SJCRH30 (cell line): ENCODE results near the gene CCDC61. TPM values are rescaled to one million over a fixed set of nuclear protein-coding genes. Genes with fewer than 3 reads are reported as not detected.
A peak's percentile ranks its signal among the peaks of the same experiment; 100 is the strongest.

ENCODE experiments used
- DNase-seq, 2 experiments: peaks; one replicate each; pipeline ENCODE4 v3.0.0-alpha.2; 2015 to 2020
- H3K27ac ChIP-seq: fragments of 250-450 bp; sonication (Bioruptor Pico); 2 replicates; pipeline ENCODE4 v1.5.1; 2020; ENCODE audit warnings: mild to moderate bottlenecking, moderate library complexity
- H3K27me3 ChIP-seq: fragments of 250-450 bp; sonication (Bioruptor Pico); 2 replicates; pipeline ENCODE4 v1.5.1; 2020; ENCODE audit warnings: mild to moderate bottlenecking, moderate library complexity
- H3K36me3 ChIP-seq: fragments of 250-450 bp; sonication (Bioruptor Pico); 2 replicates; pipeline ENCODE4 v1.5.1; 2020; ENCODE audit warnings: mild to moderate bottlenecking, moderate library complexity
- H3K4me1 ChIP-seq: fragments of 250-450 bp; sonication (Bioruptor Pico); 2 replicates; pipeline ENCODE4 v1.5.1; 2020; ENCODE audit warnings: mild to moderate bottlenecking, moderate library complexity
- H3K4me3 ChIP-seq: fragments of 250-450 bp; sonication (Bioruptor Pico); 2 replicates; pipeline ENCODE4 v1.5.1; 2020; ENCODE audit warnings: mild to moderate bottlenecking, moderate library complexity
- H3K9me3 ChIP-seq: fragments of 250-450 bp; sonication (Bioruptor Pico); replicated peaks from 2 replicates; pipeline ENCODE4 v1.5.1; 2020; ENCODE audit warnings: mild to moderate bottlenecking, moderate library complexity
- total RNA-seq: library from RNA; depleted of rRNA; stranded (reverse); fragments of >200 nt; shearing (Covaris generic); gene quantifications from 2 replicates; pipeline ENCODE4 v1.2.3, GENCODE V29; 2014; rRNA removed

Gene CCDC61
- total RNA-seq: 3.0 and 4.0 TPM in 2 replicates

- DNase-seq: peak; percentile 97 to 100
- Histone ChIP-seq H3K4me3 (peak within 1 kb of the TSS; percentile 85), H3K9me3 (no peaks in the 10 kb centered on the region), H3K36me3 (no peaks in the 10 kb centered on the region), H3K4me1 (no peaks in the 10 kb centered on the region), H3K27ac (no peak within 1 kb of the TSS), H3K27me3 (no peaks in the 10 kb centered on the region)
Observed at GRCh38 chr19:45994998-45995714, at the start of gene CCDC61. TSS of gene CCDC61 (plus strand) at chr19:45995467. CDS start at chr19:46003019, 7,552 bp downstream.

- Histone ChIP-seq H3K4me3 (no peak overlapping the region), H3K36me3 (no peaks in the 10 kb centered on the region), H3K4me1 (no peaks in the 10 kb centered on the region), H3K9me3 (no peaks in the 10 kb centered on the region), H3K27ac (no peak overlapping the region), H3K27me3 (no peaks in the 10 kb centered on the region; the same call in 1 of the 2 replicates)
- DNase-seq: no peak
Observed at GRCh38 chr19:45947926-45948325, 47.3 kb upstream of the CCDC61 start.

- Histone ChIP-seq H3K27me3 (no peaks in the 10 kb centered on the region; the same call in 1 of the 2 replicates), H3K27ac (no peak overlapping the region), H3K9me3 (no peaks in the 10 kb centered on the region), H3K36me3 (no peaks in the 10 kb centered on the region), H3K4me1 (no peaks in the 10 kb centered on the region), H3K4me3 (no peak overlapping the region)
- DNase-seq: no peak
Observed at GRCh38 chr19:45952341-45952685, 43.0 kb upstream of the CCDC61 start.

- Histone ChIP-seq H3K27ac (no peak overlapping the region), H3K27me3 (no peaks in the 10 kb centered on the region; the same call in 1 of the 2 replicates), H3K4me3 (no peak overlapping the region), H3K36me3 (no peaks in the 10 kb centered on the region), H3K9me3 (no peaks in the 10 kb centered on the region), H3K4me1 (no peaks in the 10 kb centered on the region)
- peak; percentile 48 to 71 for DNase-seq
Observed at GRCh38 chr19:45952686-45953505, 42.4 kb upstream of the CCDC61 start.

- H3K27ac ChIP-seq: no peak overlapping the region
- H3K4me1 ChIP-seq: no peaks in the 10 kb centered on the region
- H3K9me3 ChIP-seq: no peaks in the 10 kb centered on the region
- no peak overlapping the region for H3K4me3 ChIP-seq
- H3K36me3 ChIP-seq: no peaks in the 10 kb centered on the region
- no peak for DNase-seq
- no peaks in the 10 kb centered on the region; the same call in 1 of the 2 replicates for H3K27me3 ChIP-seq
Observed at GRCh38 chr19:45953676-45954075, 41.6 kb upstream of the CCDC61 start.

- no peaks in the 10 kb centered on the region for H3K27me3 ChIP-seq
- no peaks in the 10 kb centered on the region for H3K9me3 ChIP-seq
- no peaks in the 10 kb centered on the region for H3K36me3 ChIP-seq
- DNase-seq: no peak
- no peaks in the 10 kb centered on the region for H3K4me1 ChIP-seq
- H3K27ac ChIP-seq: no peak overlapping the region
- H3K4me3 ChIP-seq: no peak overlapping the region
Observed at GRCh38 chr19:45954156-45954555, 41.1 kb upstream of the CCDC61 start.

- H3K27me3 ChIP-seq: peaks cover 5% of the 10 kb centered on the region; the same call in 1 of the 2 replicates
- DNase-seq: peak in 1 of 2 experiments; percentile 16
- no peaks in the 10 kb centered on the region for H3K9me3 ChIP-seq
- no peak overlapping the region for H3K4me3 ChIP-seq
- H3K27ac ChIP-seq: no peak overlapping the region
- no peaks in the 10 kb centered on the region for H3K36me3 ChIP-seq
- no peaks in the 10 kb centered on the region for H3K4me1 ChIP-seq
Observed at GRCh38 chr19:45955905-45956608, 39.2 kb upstream of the CCDC61 start.

- DNase-seq: no peak
- Histone ChIP-seq H3K27ac (no peak overlapping the region), H3K4me1 (no peaks in the 10 kb centered on the region), H3K27me3 (peaks cover 5% of the 10 kb centered on the region; the same call in 1 of the 2 replicates), H3K4me3 (no peak overlapping the region), H3K9me3 (no peaks in the 10 kb centered on the region), H3K36me3 (no peaks in the 10 kb centered on the region)
Observed at GRCh38 chr19:45958320-45958719, 36.9 kb upstream of the CCDC61 start.

- Histone ChIP-seq H3K4me3 (no peak overlapping the region), H3K4me1 (no peaks in the 10 kb centered on the region), H3K9me3 (no peaks in the 10 kb centered on the region), H3K27ac (no peak overlapping the region), H3K27me3 (peaks cover 5% of the 10 kb centered on the region; the same call in 1 of the 2 replicates), H3K36me3 (no peaks in the 10 kb centered on the region)
- no peak for DNase-seq
Observed at GRCh38 chr19:45958769-45959516, 36.3 kb upstream of the CCDC61 start.

GRCh38 chr19:45959517-45960025, 35.7 kb upstream of the CCDC61 start:
- no peak for DNase-seq
- H3K27me3 ChIP-seq: peaks cover 5% of the 10 kb centered on the region; the same call in 1 of the 2 replicates
- no peaks in the 10 kb centered on the region for H3K36me3 ChIP-seq
- no peak overlapping the region for H3K4me3 ChIP-seq
- no peak overlapping the region for H3K27ac ChIP-seq
- no peaks in the 10 kb centered on the region for H3K9me3 ChIP-seq
- no peaks in the 10 kb centered on the region for H3K4me1 ChIP-seq

GRCh38 chr19:45960595-45961235, 34.6 kb upstream of the CCDC61 start:
- no peaks in the 10 kb centered on the region for H3K4me1 ChIP-seq
- no peaks in the 10 kb centered on the region for H3K36me3 ChIP-seq
- no peak overlapping the region for H3K27ac ChIP-seq
- peaks cover 5% of the 10 kb centered on the region; the same call in 1 of the 2 replicates for H3K27me3 ChIP-seq
- H3K9me3 ChIP-seq: no peaks in the 10 kb centered on the region
- DNase-seq: no peak
- no peak overlapping the region for H3K4me3 ChIP-seq

- Histone ChIP-seq H3K4me1 (no peaks in the 10 kb centered on the region), H3K27ac (no peak overlapping the region), H3K4me3 (no peak overlapping the region)
Observed at GRCh38 chr19:45962021-45962420, 33.2 kb upstream of the CCDC61 start.

GRCh38 chr19:45967246-45967645, 28.0 kb upstream of the CCDC61 start:
- no peak overlapping the region for H3K27ac ChIP-seq
- H3K36me3 ChIP-seq: no peaks in the 10 kb centered on the region
- H3K9me3 ChIP-seq: no peaks in the 10 kb centered on the region
- peaks cover 19% of the 10 kb centered on the region for H3K27me3 ChIP-seq
- H3K4me3 ChIP-seq: no peak overlapping the region
- no peak for DNase-seq
- H3K4me1 ChIP-seq: no peaks in the 10 kb centered on the region

More at GRCh38 chr19:45962021-45962420, 33.2 kb upstream of the CCDC61 start:
- Histone ChIP-seq H3K9me3 (no peaks in the 10 kb centered on the region), H3K27me3 (peaks cover 5% of the 10 kb centered on the region; the same call in 1 of the 2 replicates), H3K36me3 (no peaks in the 10 kb centered on the region)
- DNase-seq: no peak
